ES-I3 (cell line): ENCODE data around the gene POMT2.
"Not testable (repeated sequence)": the region's sequence is repeated elsewhere in the genome, so short reads cannot be mapped to it uniquely, and the experiment has no call there.

Experiments used
- H3K36me3 ChIP-seq: 2 replicates; pipeline ENCODE4 v1.6.1; 2013; ENCODE audit warnings: mild to moderate bottlenecking, low read length, control low read depth, moderate library complexity; ENCODE audit not compliant: insufficient read depth
- H3K4me1 ChIP-seq: 2 replicates; pipeline ENCODE4 v1.6.1; 2013; ENCODE audit warnings: mild to moderate bottlenecking, control low read depth, low read length; ENCODE audit not compliant: insufficient read depth
- H3K9ac ChIP-seq: 2 replicates; pipeline ENCODE4 v1.6.1; 2013; ENCODE audit warnings: low read depth, mild to moderate bottlenecking, low read length, moderate library complexity
- H3K9me3 ChIP-seq: 2 replicates; pipeline ENCODE4 v1.6.1; 2013; ENCODE audit warnings: mild to moderate bottlenecking, low read length, moderate library complexity; ENCODE audit not compliant: control insufficient read depth, insufficient read depth

The POMT2 gene

DNA sequence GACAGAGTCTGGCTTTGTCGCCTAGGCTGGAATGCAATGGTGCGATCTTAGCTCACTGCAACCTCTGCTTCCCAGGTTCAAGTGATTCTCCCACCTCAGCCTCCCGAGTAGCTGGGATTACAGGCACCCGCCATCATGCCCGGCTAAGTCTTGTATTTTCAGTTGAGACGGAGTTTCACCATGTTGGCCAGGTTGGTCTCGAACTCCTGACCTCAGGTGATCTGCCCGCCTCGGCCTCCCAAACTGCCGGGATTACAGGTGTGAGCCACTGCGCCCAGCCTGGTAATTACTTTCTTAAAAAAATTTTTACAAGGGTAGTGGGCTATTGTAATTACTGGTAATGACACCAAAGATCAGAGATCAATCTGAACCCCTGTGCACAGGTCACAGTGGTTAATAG lies 1.9 kb downstream of the POMT2 start:
- not testable (repeated sequence) for H3K9me3 ChIP-seq, H3K36me3 ChIP-seq, H3K9ac ChIP-seq
- peaks cover 29% of the 10 kb centered on the region for H3K4me1 ChIP-seq

GRCh38 chr14:77318006-77318553 lies 2.6 kb downstream of the POMT2 start:
- no peak overlapping the region for H3K9ac ChIP-seq
- H3K4me1 ChIP-seq: peaks cover 33% of the 10 kb centered on the region

DNA sequence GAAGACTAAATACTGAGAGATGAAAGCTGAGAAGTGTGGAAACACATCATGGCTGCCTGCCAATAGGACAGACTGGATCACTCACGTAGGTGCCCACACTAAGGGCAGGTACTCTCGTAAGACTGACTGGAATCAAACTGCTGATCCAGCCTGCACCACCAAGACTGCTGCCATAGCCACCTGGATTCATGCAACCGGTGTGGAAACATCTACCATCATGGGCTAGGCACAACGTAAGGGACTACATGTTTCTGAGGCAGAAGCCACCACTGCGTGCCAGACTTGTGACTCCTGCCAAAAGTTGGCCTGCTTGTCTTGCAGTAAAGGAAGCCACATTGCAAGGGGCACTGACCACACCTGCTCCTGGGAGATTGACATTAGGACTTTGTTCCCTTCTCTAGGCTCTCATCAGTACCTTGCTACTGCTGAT lies 3.8 kb downstream of the POMT2 start:
- Histone ChIP-seq H3K4me1 (peaks cover 34% of the 10 kb centered on the region), H3K9ac (no peak overlapping the region), H3K9me3 (no peaks in the 10 kb centered on the region), H3K36me3 (no peaks in the 10 kb centered on the region)

More at GRCh38 chr14:77318006-77318553, 2.6 kb downstream of the POMT2 start:
- no peaks in the 10 kb centered on the region for H3K36me3 ChIP-seq
- no peaks in the 10 kb centered on the region for H3K9me3 ChIP-seq

DNA sequence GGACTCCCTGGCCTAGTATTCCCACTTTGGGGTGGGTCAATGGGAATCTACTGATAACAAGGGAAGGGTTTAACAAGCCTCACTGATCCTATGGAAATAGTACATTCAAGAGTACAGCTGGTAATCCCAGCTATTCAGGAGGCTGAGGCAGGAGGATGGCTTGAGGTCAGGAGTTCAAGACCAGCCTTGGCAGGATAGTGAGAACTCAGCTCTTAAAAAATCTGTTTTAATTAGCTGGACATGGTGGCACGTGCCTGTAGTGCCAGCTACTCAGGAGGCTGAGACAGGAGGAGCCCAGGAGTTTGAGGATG lies 4.5 kb downstream of the POMT2 start:
- Histone ChIP-seq H3K36me3 (no peaks in the 10 kb centered on the region), H3K9me3 (no peaks in the 10 kb centered on the region), H3K4me1 (peaks cover 34% of the 10 kb centered on the region), H3K9ac (no peak overlapping the region)

DNA sequence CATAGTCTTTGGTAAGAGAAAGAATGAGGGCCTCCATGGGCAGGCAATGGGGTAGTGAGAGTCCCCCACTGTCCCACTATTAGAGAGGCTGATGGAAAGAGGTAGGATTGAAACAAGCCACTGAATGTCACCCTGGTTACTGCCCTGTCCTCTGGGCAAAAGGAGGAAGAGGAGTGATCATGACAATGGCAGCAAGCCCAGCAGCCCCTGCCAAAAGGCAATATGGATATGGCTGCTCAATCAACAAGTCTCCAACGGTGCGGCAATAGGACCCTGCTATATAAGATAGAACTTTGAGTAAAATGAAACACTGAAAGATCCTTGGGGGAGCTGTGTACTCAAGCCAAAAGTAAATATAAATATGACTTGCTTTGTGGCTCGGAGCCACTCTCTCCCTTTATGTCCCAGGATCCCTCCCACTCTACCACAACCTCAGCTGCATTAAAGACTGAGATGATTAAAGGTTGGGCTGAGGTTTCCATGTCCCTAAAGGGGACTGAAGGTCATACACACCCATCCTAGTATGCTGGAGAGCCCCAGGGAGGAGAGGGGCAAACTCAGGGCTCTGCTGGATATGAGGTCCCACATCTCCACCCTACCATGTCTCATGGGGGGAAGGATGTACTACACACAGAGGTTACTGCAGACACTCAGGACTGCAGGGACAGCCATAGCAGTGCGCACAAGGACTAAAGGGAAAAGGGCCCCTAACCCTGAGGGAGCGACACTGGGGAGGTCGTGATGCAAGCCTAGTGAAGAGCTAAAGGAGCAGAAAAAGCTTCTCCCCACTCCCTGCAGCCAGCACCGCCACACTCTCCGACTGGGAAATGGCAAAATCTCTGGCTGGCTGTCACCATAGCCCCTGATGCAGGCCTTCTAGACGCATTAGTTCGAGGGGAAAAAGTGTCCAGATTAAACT lies 5.9 kb downstream of the POMT2 start:
- Histone ChIP-seq H3K4me1 (peaks cover 33% of the 10 kb centered on the region), H3K9me3 (no peaks in the 10 kb centered on the region), H3K9ac (no peak overlapping the region), H3K36me3 (no peaks in the 10 kb centered on the region)

- Histone ChIP-seq H3K4me1 (peaks cover 25% of the 10 kb centered on the region), H3K9me3 (no peaks in the 10 kb centered on the region), H3K9ac (no peak overlapping the region), H3K36me3 (no peaks in the 10 kb centered on the region)
Measured at GRCh38 chr14:77314043-77314442, 6.6 kb downstream of the POMT2 start.

- no peaks in the 10 kb centered on the region for H3K36me3 ChIP-seq
- no peaks in the 10 kb centered on the region for H3K9me3 ChIP-seq
- no peak overlapping the region for H3K9ac ChIP-seq
- H3K4me1 ChIP-seq: peaks cover 24% of the 10 kb centered on the region
Measured at GRCh38 chr14:77313371-77313770, 7.3 kb downstream of the POMT2 start.

GRCh38 chr14:77311217-77311616 lies 9.5 kb downstream of the POMT2 start:
- H3K9ac ChIP-seq: no peak overlapping the region
- H3K4me1 ChIP-seq: peaks cover 35% of the 10 kb centered on the region
- H3K9me3 ChIP-seq: no peaks in the 10 kb centered on the region
- no peaks in the 10 kb centered on the region for H3K36me3 ChIP-seq

- no peak overlapping the region for H3K9ac ChIP-seq
- H3K4me1 ChIP-seq: peaks cover 29% of the 10 kb centered on the region
- H3K9me3 ChIP-seq: no peaks in the 10 kb centered on the region
- no peaks in the 10 kb centered on the region for H3K36me3 ChIP-seq
Measured at GRCh38 chr14:77310026-77310425, 10.7 kb downstream of the POMT2 start.

DNA sequence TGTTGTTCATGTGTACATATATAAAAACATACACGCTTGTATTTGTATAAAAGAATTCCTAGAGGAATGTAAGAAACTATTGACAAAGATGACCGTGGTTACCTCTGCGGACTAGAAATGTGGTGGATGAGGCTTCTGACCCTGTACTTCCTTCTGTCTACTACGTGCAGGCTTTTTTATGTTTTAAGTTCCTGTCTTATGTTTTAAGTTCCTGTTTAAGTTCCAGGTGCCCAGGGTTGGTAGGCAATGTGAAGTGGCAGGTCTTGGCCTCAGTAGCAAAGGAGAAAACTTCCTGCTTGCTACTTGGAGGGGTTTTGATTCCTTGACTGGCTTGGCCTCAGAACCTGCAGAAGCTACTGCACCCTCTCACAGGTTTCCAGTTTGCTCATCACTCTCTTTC lies 11.6 kb downstream of the POMT2 start:
- Histone ChIP-seq H3K9me3 (no peaks in the 10 kb centered on the region), H3K36me3 (no peaks in the 10 kb centered on the region), H3K4me1 (peaks cover 28% of the 10 kb centered on the region), H3K9ac (no peak overlapping the region)

DNA sequence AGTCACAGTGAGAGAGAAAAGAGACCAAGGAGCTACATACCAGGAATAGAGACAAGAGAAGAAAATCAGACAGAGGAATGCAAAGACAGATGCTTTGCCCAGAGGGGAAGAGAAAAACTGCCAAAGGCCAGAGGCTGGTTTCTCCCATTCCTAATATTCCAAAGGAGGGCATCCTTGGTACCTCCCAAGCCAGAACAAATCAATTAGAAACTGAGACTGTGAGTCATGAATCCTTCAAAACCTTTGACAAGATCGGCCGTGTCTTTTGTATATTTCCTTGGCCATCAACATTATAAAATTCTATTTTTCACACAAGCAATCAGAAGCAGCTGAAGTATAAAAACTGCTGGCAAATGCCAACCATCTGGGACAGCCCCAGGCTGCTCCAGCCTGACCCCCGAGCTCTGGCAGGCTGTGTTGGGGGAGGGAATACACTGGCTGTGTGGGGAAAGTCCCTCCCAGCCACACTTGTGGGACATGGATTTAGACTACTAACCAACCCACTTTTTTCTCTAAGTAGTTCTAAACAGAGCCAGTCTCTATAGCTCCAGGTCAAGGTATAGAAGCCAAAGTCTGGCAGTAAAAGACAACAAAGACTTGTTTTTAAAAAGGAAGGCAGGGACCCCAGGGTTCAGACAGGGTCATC lies 13.7 kb downstream of the POMT2 start:
- H3K36me3 ChIP-seq: no peaks in the 10 kb centered on the region
- H3K4me1 ChIP-seq: peaks cover 28% of the 10 kb centered on the region
- H3K9me3 ChIP-seq: no peaks in the 10 kb centered on the region
- H3K9ac ChIP-seq: no peak overlapping the region

DNA sequence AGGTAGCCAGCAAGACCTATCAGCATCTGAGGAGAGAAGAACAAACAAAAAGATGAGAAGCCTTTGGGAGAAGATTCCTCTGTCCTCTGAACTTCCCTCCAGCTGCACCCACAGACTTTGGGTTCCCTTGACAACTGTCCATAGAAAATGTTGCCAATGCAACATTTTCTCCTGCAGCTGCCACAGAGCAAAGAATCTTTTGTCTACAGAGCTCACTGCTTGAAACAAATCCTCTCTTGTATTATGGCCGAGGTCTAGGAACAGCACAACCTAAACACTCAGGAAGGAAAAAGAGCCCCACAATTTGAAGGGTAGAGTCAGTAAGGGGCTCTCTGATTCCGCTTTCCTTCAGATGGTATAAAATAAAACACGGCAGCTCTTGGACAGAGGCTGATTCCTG lies 14.3 kb downstream of the POMT2 start:
- Histone ChIP-seq H3K36me3 (no peaks in the 10 kb centered on the region), H3K9ac (no peak overlapping the region), H3K9me3 (no peaks in the 10 kb centered on the region), H3K4me1 (peaks cover 32% of the 10 kb centered on the region)

DNA sequence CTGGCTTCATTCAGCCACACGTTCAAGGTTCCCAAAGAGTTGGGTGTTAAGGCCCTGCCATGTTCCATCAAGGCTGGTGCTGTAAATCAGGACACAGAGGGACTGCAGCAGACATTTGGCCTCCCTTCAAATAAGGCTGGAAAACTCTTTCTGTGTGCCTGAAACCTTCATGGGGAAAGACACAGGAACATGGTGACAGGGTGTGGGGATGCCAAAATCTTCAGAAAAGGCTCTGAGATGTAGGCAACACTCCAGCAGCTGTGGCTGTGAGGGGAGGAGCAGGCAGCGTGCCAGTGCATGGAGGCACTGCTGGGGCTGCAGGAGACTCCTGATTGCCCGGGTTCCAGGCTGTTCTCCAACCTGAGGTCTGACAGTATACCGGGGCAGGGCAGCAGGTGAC lies 15.0 kb downstream of the POMT2 start:
- Histone ChIP-seq H3K9me3 (no peaks in the 10 kb centered on the region), H3K36me3 (no peaks in the 10 kb centered on the region), H3K9ac (no peak overlapping the region), H3K4me1 (peaks cover 32% of the 10 kb centered on the region)

DNA sequence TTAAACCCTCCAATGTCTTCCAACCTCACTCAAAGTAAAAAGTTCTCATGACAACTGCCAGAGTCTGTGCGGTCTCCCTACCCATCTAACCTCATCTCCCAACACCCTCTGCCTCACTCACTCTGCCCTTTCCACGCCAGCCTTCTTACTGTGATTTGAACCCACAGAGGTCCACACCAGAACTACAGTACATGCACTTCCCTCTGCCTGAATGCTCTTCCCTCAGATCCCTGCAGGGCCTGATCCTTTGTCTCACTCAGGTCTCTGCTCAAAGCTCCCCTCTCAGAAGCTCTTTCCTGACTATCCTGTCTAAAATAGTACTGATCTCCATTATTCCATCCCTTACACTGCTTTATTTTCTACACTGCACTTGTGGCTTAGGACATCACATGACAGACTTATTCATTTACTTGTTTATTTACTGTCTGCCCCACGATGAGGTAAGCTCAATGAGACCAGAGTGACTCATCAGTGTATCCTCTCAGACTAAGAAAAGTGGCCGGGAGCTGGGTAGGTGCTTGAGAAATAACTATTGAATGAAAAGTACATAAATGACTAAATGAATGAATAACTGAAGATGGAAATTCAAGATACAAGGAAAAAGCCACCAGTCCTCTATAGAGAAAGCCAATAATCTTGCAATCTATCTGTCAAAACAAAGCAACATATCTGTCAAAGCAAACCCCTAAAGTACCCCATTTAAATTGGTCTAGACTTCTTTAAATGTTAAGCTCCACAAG lies 17.1 kb downstream of the POMT2 start:
- peaks cover 32% of the 10 kb centered on the region for H3K4me1 ChIP-seq
- no peaks in the 10 kb centered on the region for H3K36me3 ChIP-seq
- H3K9me3 ChIP-seq: no peaks in the 10 kb centered on the region
- no peak overlapping the region for H3K9ac ChIP-seq
